Activated T-helper 2 cell treated with anti-CD3 and anti-CD28 coated beads, Interferon-gamma antibody, Interleukin-2, Interleukin-4, amounts not matched to agents 10 μg/mL and 5 μg/mL and 100 μg/mL, durations not matched to agents 14 hours and 24 hours and 36 hours (primary cell): Measurements from ENCODE around the gene RANBP9. TPM values are rescaled to one million over a fixed set of nuclear protein-coding genes. Genes with fewer than 3 reads are reported as not detected.
A peak's percentile ranks its signal among the peaks of the same experiment; 100 is the strongest.

ENCODE experiments used
- DNase-seq: peaks from one replicate; pipeline ENCODE4 v3.0.0; 2021; ENCODE audit warnings: low spot score
- H3K27ac Mint-ChIP-seq: one replicate; pipeline ENCODE4 v1.8.0; 2021; ENCODE audit warnings: mixed read lengths
- H3K27me3 Mint-ChIP-seq: one replicate; pipeline ENCODE4 v1.8.0; 2021; ENCODE audit warnings: low read depth, mixed read lengths
- H3K36me3 Mint-ChIP-seq: one replicate; pipeline ENCODE4 v1.8.0; 2021; ENCODE audit warnings: low read depth, mixed read lengths
- H3K4me1 Mint-ChIP-seq: one replicate; pipeline ENCODE4 v1.8.0; 2021; ENCODE audit warnings: low read depth, mixed read lengths
- H3K4me3 Mint-ChIP-seq: one replicate; pipeline ENCODE4 v1.8.0; 2021; ENCODE audit warnings: low read depth, mild to moderate bottlenecking, moderate library complexity, mixed read lengths
- H3K9me3 Mint-ChIP-seq: one replicate; pipeline ENCODE4 v1.8.0; 2021; ENCODE audit warnings: mixed read lengths
- intact Hi-C: fragments of 100-400 bp; cut with micrococcal nuclease; formaldehyde crosslinking; loops from one replicate; pipeline ENCODE4 v1.15.1; 2023
- total RNA-seq: library from RNA; stranded (reverse); gene quantifications from 2 replicates; pipeline ENCODE4 v1.2.3, GENCODE V29; 2022

RANBP9 gene
- total RNA-seq, 1 donor from 2014 or later = 55.7 TPM

DNA sequence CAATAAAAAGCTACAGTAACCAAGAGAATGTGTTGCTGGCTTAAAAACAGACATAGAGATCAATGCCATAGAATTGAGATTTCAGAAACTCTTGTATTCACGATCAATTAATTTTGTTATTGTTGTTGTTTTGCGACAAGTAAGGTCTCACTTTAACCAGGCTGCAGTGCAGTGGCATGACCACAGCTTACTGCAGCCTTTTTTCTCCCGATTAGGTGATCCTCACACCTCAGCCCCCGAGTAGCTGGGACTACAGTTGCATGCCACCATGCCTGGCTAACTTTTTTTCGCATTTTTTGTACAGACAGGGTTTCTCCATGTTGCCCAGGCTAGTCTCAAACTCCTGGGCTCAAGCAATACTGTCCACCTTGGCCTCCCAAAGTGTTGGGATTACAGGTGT is 42.2 kb downstream of the RANBP9 start:
- Mint-ChIP-seq H3K27ac (peak overlapping the region; percentile 64), H3K4me3 (no peak overlapping the region), H3K9me3 (peaks cover 12% of the 10 kb centered on the region), H3K4me1 (peaks cover 75% of the 10 kb centered on the region), H3K36me3 (peaks cover 61% of the 10 kb centered on the region), H3K27me3 (no peaks in the 10 kb centered on the region)
- intact Hi-C loops = loop anchor here (2.0 to 5.0 kb wide), 3 partner anchors 17 to 118 kb away; no protein-coding TSS in a partner anchor
- DNase-seq = no peak

DNA sequence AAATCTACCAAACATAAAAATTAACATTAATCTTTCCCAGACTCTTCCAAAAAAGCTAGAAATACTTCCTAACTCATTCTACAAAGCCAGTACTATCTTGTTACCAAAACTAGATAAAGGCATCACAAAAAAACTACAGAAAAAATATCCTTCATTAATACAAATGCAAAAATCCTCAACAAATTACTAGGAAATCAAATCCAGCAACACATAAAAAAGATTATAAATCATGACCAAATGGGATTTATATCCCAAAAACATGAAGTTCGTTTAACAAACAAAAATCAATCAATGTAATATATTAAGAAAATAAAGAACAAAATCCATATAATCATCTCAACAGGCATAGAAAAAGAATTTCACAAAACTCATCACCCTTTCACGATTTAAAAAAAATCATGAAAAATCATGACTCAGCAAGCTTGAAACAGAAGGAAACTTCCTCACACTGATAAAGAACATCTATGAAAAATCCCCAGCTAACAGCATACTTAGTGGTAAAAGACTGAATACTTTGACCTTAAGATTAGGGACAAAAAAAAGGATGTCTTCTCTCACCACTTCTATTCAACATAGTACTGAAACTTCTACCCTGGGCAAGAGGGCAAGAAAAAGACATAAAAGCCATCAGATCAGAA is 43.2 kb downstream of the RANBP9 start:
- peak overlapping the region; percentile 30 for H3K4me3 Mint-ChIP-seq
- intact Hi-C loops = loop anchor here (1.0 to 5.0 kb wide), 4 partner anchors 13 to 119 kb away; no protein-coding TSS in a partner anchor

DNA sequence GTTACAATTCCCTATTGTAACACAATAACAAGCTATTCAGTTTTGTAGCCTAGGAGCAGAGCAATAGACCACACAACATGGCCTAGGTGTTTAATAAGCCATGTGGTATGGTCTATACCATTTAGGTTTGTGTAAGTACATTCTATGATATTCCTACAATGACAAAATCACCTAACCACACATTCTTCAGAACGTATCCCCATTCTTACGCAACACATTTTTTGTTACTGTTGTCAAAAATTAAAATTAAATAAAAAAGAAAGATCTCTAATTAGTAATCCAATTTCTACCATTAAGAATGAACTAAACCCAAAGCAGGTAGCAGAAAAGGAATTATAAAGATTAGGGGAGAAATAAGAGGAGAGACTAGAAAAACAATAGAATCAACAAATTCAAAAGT is 44.0 kb downstream of the RANBP9 start:
- Mint-ChIP-seq H3K36me3 (peaks cover 50% of the 10 kb centered on the region), H3K27ac (peak overlapping the region; percentile 70), H3K9me3 (peaks cover 10% of the 10 kb centered on the region), H3K4me1 (peaks cover 76% of the 10 kb centered on the region), H3K4me3 (no peak overlapping the region), H3K27me3 (no peaks in the 10 kb centered on the region)
- DNase-seq = no peak
- intact Hi-C loops = loop anchor here (1.0 to 5.0 kb wide), 4 partner anchors 14 to 120 kb away; no protein-coding TSS in a partner anchor

More for the DNA sequence above, 43.2 kb downstream of the RANBP9 start:
- peaks cover 58% of the 10 kb centered on the region for H3K36me3 Mint-ChIP-seq
- peaks cover 12% of the 10 kb centered on the region for H3K9me3 Mint-ChIP-seq
- H3K27ac Mint-ChIP-seq = peak overlapping the region; percentile 70
- no peaks in the 10 kb centered on the region for H3K27me3 Mint-ChIP-seq
- DNase-seq = no peak
- peaks cover 77% of the 10 kb centered on the region for H3K4me1 Mint-ChIP-seq

DNA sequence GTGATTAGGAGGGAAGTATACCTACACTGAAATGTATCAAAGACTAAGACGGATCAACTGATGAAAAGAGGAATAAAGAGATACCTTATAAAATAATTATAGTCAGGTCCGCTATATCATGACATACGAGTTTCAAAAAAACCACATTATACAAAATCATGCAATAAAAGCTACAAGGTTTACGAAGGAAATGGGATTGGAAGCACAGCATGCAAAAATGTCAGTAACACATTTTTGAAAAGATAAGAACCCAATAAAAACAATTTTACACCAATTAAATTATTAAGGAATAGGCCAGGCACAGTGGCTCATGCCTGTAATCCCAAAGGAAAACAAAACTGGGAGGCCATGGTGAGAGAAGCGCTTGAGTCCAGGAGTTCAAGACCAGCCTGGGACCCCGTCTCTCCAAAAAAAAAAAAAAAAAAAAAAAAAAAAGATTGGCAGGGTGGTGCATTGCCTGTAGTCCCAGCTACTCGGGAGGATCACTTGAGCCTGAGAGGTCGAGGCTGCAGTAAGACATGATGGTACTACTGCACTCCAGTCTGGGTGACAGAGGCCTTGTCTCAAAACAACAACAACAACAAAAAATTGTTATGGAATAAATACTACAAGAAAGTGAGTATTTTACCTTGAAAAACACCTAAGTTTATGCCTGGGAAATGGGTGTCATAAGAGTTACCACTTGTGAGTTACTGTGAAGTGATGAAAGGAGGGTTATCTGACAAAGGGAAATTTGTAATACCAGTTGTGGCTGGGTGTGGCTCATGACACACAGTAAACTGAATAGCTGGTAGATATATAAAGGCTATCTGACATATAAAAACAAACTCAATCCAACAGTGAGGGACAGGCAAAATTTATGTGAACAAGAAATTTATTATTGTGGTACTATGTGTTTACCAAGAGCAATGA is 45.2 kb downstream of the RANBP9 start:
- Mint-ChIP-seq H3K4me1 (peaks cover 76% of the 10 kb centered on the region), H3K9me3 (peaks cover 10% of the 10 kb centered on the region), H3K27ac (peak overlapping the region; percentile 72), H3K27me3 (no peaks in the 10 kb centered on the region), H3K36me3 (peaks cover 42% of the 10 kb centered on the region), H3K4me3 (no peak overlapping the region)
- DNase-seq = no peak
- intact Hi-C loops = loop anchor here (5.0 kb wide), 1 partner anchor 121 kb away; no protein-coding TSS in a partner anchor

DNA sequence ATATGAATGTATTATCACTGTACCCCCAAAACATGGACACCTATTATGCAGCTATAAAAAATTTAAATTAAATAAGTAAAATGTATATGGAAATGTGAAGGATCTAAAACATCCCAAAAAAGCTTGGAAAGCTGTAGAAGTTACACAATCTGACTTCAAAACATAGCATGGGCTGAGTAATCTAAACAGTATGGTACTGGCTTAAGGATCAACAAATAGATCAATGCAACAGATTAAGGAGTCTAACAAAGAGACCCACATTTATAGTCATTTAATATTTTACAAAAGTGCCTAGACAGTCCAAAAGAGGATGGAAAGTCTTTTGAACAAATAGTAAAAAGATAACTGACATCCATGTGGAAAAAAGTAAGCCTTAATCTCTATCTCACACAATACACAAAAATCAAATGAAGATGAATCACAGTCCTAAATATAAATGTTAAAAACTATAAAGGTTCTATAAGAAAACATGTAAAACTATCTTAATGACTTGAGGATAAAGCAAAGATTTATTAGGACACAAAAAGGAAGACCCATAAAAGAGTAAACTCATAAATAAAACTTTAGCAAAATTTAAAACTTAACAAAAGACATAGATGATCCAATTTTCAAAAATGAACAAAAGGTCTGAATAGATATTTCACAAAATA is 46.8 kb downstream of the RANBP9 start:
- intact Hi-C loops = loop anchor here (5.0 kb wide), 1 partner anchor 122 kb away; no protein-coding TSS in a partner anchor
- peaks cover 32% of the 10 kb centered on the region for H3K36me3 Mint-ChIP-seq

DNA sequence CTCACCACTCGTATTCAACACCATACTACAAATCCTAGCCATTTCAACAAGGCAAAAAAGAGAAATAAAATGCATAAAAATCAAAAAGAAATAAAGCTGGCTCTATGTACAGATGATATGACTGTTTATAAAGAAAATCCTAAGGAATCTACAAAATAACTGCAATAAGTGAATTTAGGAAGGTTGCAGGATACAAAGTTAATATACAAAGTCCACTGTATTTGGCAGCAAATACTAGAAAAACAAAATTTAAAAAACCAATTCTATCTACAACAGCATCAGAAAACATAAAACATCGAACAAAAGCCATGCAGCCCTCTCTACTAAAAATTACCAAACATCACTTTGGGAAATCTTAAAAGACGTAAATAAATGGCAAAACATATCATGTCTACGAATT is 47.6 kb downstream of the RANBP9 start:
- DNase-seq = no peak
- H3K4me3 Mint-ChIP-seq = no peak overlapping the region
- no peaks in the 10 kb centered on the region for H3K27me3 Mint-ChIP-seq
- intact Hi-C loops = no loop called here
- H3K36me3 Mint-ChIP-seq = peaks cover 24% of the 10 kb centered on the region
- H3K4me1 Mint-ChIP-seq = peaks cover 71% of the 10 kb centered on the region
- H3K27ac Mint-ChIP-seq = no peak overlapping the region
- no peaks in the 10 kb centered on the region for H3K9me3 Mint-ChIP-seq

More for the DNA sequence above, 46.8 kb downstream of the RANBP9 start:
- Mint-ChIP-seq H3K9me3 (no peaks in the 10 kb centered on the region), H3K4me3 (no peak overlapping the region), H3K27me3 (no peaks in the 10 kb centered on the region), H3K4me1 (peaks cover 77% of the 10 kb centered on the region), H3K27ac (peak overlapping the region; percentile 33)
- DNase-seq = no peak

DNA sequence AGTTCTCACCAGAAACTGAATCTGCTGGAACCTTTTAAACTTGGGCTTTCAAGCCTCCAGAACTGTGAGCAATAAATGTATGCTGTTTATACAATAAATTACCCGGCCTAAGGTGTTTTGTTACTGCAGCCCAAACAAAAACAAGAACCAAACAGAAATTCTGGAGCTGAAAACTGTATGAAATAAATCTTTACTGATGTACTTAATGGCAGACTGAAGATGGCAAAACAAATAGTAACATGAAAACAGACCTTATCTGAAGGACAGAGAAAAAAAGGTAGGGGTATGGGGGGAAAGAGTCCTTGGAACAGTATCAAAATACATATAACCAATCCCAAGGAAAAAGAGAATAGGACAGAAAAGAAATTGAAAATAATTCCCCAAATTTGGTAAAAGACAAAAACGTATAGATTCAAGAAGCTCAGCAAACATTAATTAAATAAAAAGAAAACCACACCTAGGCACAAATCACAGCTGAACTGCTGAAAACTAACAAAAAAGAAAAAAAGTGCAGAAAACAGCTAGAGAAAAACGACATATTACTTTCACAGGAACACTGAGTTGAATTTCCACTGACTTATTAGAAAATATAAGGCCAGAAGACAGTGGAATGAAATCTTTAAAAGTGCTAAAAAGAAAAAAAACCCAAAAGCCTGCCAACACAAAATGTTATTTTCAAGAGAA is 48.8 kb downstream of the RANBP9 start:
- Mint-ChIP-seq H3K36me3 (peaks cover 19% of the 10 kb centered on the region), H3K9me3 (no peaks in the 10 kb centered on the region), H3K4me1 (peaks cover 61% of the 10 kb centered on the region), H3K27ac (no peak overlapping the region), H3K4me3 (no peak overlapping the region), H3K27me3 (no peaks in the 10 kb centered on the region)
- no peak for DNase-seq
- intact Hi-C loops = no loop called here

DNA sequence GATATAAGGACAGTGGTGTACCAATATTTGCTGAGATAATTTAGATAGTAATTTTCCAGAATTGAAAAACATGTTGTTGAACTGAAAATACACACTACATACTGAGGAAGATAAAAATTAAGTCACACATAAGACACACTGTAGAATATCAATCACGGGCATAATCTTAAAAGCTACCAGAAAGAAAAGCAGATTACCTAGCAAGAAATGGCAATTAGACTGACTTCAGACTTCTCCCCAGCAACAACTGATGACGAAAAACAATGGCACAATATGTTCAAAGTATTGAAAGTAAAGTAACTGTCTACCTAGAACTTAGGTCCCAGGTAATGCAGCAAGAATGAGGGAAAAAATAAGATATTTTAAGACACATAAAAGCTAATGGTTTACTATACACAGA is 50.0 kb downstream of the RANBP9 start:
- Mint-ChIP-seq H3K27ac (no peak overlapping the region), H3K27me3 (no peaks in the 10 kb centered on the region), H3K4me3 (no peak overlapping the region), H3K4me1 (peaks cover 51% of the 10 kb centered on the region), H3K36me3 (peaks cover 18% of the 10 kb centered on the region), H3K9me3 (no peaks in the 10 kb centered on the region)
- intact Hi-C loops = no loop called here
- DNase-seq = no peak

DNA sequence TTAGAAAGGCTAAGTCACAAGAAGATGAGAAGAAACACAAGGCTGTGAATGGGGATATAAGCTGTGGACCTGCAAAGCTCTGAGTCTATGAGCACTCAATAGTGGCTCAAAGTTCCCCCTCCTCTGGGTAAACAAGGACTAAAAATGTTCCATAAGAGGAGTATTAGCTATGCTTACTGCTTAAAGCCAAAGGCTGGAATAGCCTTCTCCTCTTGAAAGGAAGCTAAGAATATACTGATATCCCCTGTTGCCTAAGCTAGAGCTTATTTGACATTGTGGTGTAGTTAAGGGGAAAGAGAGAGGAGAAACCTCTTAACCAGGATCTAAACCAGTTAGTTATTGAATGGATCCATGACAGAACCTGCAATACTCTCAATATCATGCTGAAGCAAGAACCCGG is 50.7 kb downstream of the RANBP9 start:
- no peak for DNase-seq
- peaks cover 48% of the 10 kb centered on the region for H3K4me1 Mint-ChIP-seq
- no peak overlapping the region for H3K4me3 Mint-ChIP-seq
- intact Hi-C loops = no loop called here
- H3K27ac Mint-ChIP-seq = no peak overlapping the region
- H3K9me3 Mint-ChIP-seq = no peaks in the 10 kb centered on the region
- peaks cover 18% of the 10 kb centered on the region for H3K36me3 Mint-ChIP-seq
- H3K27me3 Mint-ChIP-seq = no peaks in the 10 kb centered on the region

DNA sequence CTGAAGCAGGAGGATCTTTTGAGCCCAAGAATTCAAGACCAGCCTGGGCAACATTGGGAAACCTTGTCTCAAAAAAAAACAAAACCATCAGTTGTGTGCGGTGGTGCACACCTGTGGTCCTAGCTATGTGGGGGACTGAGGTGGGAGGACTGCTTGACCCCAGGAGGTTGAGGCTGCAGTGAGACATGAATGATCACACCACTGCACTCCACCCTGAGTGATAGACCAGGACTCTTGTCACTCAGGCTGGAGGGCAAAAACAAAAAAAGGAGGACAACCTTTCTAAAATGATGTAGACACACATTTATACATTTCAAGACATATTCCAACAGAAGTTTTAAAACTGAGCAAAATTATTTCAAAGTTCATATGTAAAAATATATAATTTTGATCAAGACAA is 51.4 kb downstream of the RANBP9 start:
- Mint-ChIP-seq H3K4me3 (no peak overlapping the region), H3K36me3 (peaks cover 17% of the 10 kb centered on the region), H3K9me3 (no peaks in the 10 kb centered on the region), H3K4me1 (peaks cover 46% of the 10 kb centered on the region), H3K27me3 (no peaks in the 10 kb centered on the region), H3K27ac (no peak overlapping the region)
- DNase-seq = no peak
- intact Hi-C loops = no loop called here

DNA sequence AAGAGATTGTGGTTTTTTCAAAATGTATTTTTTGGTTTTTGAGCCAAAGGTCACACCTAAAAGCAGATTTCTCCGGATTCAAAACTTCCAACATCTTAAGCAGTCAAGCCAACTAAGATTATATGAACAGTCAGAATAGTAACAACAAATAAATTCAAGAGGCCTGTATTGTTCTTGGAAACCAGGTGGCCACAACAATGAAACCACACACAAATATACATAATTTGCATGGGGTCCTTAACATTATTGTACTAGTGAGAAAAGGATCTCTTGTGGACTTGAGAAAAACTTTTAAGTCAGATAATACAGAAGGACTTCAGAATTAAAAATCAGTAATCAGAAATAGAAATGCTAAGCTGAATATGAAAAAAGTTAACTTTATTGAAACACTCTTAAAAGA is 55.9 kb downstream of the RANBP9 start:
- Mint-ChIP-seq H3K27me3 (no peaks in the 10 kb centered on the region), H3K36me3 (peaks cover 20% of the 10 kb centered on the region), H3K27ac (no peak overlapping the region), H3K4me3 (no peak overlapping the region), H3K4me1 (peaks cover 23% of the 10 kb centered on the region), H3K9me3 (no peaks in the 10 kb centered on the region)
- intact Hi-C loops = no loop called here
- DNase-seq = no peak

DNA sequence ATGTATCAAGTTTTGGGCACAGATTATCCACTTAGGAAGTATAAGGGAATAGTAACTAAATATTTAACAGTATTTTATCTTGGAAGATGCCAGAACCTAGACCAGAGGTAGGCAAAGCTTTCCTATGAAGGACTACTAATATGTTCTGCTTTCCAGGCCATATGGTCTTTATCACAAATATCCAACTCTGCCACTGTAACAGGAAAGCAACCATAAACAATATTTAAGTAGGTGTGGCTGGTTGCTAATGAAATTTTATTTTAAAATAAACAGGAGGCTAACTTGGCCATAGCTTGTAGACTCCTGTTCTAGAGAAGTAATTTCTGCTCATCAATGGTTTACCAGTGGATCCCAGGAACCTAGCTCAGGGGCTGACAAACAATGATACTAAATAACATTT is 57.1 kb downstream of the RANBP9 start:
- intact Hi-C loops = no loop called here
- DNase-seq = no peak
- Mint-ChIP-seq H3K27me3 (no peaks in the 10 kb centered on the region), H3K36me3 (peaks cover 25% of the 10 kb centered on the region), H3K4me3 (no peak overlapping the region), H3K9me3 (no peaks in the 10 kb centered on the region), H3K4me1 (peaks cover 24% of the 10 kb centered on the region), H3K27ac (no peak overlapping the region)
